NB4 (cell line): ENCODE data around the gene CACNA2D4.

Experiments
- MAX ChIP-seq: IDR thresholded peaks from 2 replicates; pipeline ENCODE4 v1.6.1; 2011; ENCODE audit warnings: low read depth, low read length
- TF ChIP-seq, protein P1 (sequence below): IDR thresholded peaks from one replicate; pipeline ENCODE4 v1.5.1; 2012; ENCODE audit warnings: low read depth, low read length

- TF ChIP-seq, protein P1, sequence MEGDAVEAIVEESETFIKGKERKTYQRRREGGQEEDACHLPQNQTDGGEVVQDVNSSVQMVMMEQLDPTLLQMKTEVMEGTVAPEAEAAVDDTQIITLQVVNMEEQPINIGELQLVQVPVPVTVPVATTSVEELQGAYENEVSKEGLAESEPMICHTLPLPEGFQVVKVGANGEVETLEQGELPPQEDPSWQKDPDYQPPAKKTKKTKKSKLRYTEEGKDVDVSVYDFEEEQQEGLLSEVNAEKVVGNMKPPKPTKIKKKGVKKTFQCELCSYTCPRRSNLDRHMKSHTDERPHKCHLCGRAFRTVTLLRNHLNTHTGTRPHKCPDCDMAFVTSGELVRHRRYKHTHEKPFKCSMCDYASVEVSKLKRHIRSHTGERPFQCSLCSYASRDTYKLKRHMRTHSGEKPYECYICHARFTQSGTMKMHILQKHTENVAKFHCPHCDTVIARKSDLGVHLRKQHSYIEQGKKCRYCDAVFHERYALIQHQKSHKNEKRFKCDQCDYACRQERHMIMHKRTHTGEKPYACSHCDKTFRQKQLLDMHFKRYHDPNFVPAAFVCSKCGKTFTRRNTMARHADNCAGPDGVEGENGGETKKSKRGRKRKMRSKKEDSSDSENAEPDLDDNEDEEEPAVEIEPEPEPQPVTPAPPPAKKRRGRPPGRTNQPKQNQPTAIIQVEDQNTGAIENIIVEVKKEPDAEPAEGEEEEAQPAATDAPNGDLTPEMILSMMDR, result no peak
- no peak for TF ChIP-seq MAX
Measured at GRCh38 chr12:1931642-1932041, 13.2 kb upstream of the CACNA2D4 start.
